Non-pigmented ciliary epithelial cell (primary cell): ENCODE data around the gene LPCAT2.

ENCODE experiments used
- DNase-seq: peaks from one replicate; pipeline ENCODE4 v3.0.0-alpha.2; 2010; ENCODE audit warnings: low read depth

The LPCAT2 gene

GRCh38 chr16:55503726-55504550 is 4.9 kb upstream of the LPCAT2 start:
- no peak for DNase-seq

DNA sequence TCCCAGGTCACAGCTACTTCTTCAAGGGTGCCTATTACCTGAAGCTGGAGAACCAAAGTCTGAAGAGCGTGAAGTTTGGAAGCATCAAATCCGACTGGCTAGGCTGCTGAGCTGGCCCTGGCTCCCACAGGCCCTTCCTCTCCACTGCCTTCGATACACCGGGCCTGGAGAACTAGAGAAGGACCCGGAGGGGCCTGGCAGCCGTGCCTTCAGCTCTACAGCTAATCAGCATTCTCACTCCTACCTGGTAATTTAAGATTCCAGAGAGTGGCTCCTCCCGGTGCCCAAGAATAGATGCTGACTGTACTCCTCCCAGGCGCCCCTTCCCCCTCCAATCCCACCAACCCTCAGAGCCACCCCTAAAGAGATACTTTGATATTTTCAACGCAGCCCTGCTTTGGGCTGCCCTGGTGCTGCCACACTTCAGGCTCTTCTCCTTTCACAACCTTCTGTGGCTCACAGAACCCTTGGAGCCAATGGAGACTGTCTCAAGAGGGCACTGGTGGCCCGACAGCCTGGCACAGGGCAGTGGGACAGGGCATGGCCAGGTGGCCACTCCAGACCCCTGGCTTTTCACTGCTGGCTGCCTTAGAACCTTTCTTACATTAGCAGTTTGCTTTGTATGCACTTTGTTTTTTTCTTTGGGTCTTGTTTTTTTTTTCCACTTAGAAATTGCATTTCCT is 3.4 kb upstream of the LPCAT2 start:
- DNase-seq, result no peak

- no peak for DNase-seq
These were observed 2.8 kb upstream of the LPCAT2 start for GRCh38 chr16:55506083-55506482.

DNA sequence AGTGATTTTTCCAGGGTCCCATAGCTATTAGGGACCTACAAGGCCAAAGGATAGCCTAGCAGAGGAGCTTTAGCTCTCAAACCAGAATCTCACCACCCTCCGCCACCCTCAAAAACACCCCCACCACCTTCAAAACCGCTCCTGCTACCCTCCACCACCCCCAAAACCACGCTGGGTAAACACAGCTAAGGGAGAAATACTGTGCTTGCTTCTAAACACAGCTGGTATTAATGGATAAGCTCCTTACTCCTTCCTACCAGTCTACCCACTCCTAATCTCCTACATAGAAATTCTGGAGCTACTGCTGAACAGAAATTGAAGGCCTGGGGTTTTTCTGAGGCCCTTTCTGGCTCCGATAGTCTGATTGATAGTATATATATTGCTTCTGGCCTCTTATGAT is 2.2 kb upstream of the LPCAT2 start:
- DNase-seq, result no peak

- no peak for DNase-seq
These were observed 476 bp upstream of the LPCAT2 start for GRCh38 chr16:55508271-55508921.

DNA sequence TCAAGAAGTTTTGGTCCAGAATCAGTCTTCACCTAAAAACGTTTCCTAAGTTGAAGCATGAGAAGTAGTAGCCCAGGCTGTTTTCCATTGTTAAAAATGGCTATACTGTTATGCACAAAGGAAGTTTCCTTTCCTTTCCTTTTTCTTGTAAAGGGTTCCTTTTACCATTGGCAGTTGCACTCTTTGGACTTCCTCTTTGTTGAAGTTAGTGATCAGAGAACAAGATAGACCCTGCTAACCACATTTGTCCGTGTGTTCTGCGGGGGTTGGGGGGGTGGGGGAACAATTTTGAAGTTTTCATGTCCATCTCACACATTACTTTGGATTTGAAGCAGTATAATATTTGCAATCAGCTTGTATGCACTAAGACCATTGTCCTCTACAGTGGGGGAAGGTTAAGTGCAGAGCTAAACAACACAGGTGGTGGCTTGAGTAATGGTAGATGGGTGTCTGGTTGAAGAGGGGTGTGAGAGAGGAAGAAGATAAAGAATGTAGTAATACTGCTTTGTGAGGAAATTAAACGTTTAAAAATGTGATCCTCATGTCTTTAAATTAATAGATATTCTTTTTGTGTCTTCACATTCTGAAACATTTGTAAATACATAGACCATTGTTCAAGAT is 1.4 kb downstream of the LPCAT2 start:
- DNase-seq, result no peak

DNA sequence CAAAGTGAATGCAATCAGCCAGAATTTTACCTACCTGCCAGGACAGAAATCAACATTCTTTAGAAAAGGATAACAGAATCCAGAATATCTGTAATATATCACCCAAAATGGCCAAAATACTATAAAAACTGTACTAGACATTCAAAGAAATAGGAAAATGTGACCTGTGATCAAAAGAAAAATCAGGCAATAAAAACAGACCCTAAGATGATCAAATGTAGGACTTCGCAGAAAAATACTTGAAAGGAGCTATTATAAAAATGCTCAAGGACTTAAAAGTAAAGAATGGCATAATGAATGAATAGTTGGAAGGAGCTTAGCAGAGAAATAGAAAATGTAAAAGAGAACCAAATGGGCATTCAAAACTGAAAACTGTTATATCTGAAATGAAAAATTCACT is 4.1 kb downstream of the LPCAT2 start:
- no peak for DNase-seq

GRCh38 chr16:55513616-55514015 is 4.7 kb downstream of the LPCAT2 start:
- no peak for DNase-seq

DNA sequence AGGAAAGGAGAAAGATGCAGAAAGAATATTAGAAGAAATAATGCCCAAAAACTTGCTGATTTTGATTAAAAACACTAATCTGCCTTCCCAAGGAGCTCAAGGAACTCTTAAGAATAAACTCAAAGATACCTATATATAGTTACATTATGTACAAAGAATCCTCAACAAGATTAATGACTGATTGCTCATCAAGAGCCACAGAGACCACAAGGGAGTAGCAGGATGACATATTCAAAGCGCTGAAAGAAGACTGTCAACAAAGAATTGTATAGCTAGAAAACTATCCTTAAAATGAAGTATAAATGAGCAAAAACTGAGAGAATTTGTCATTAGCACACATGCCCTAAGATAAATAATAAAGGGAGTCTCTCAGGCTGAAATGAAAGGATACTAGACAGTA is 6.2 kb downstream of the LPCAT2 start:
- DNase-seq, result no peak

DNA sequence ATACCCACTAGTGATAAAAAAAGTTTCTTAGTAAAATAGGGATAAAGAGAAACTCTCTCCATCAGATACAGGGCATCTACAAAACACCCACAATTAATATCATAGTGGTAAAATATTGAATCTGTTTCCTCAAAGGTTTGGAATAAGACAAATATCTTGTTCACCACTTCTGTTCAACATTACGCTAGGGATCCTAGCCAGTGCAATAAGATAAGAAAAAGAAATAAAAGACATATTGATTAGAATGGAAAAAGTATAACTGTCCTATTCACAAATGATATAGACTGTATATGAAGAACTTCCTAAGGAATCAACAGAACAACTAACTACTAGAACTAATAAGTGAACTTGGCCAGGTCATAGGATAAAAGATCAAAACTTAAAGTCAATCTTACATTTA is 12.9 kb downstream of the LPCAT2 start:
- DNase-seq, result no peak

DNA sequence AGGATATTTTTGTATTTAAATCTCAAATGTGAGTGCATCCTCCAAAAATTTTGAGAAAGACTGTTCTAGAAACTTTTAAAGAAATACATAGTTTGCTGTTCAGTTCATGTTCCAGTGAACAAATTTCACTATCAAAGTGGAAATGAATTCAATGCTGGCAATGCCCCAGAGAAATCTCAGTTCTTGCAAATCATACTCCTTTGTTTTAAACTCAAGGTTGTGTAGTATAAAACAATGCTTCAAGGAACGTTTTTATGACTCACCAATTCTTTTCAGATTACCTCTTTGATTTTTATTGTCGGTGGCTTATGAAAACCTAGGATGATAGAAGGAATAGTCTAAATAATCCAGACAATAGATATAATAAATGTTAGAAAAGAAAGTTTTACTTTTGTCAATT is 17.6 kb downstream of the LPCAT2 start:
- no peak for DNase-seq

DNA sequence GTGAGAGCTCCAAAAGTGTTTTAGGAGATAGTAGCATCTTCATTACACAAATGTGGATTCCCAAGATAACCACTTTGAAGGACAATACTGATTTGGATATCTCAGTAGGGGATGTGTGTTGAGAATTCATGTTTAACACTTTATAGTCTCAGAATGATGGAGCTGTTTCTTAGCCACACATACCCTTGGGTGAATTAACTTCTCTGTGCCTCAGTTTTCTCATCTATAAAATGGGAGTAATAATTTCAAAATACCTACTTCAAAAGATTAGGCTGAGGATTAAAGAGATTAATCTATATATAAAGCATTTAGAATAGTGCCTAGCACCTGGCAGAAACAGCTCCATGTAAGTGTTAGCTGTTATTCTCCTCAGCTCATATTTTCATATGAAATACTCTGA is 19.0 kb downstream of the LPCAT2 start:
- DNase-seq, result no peak

GRCh38 chr16:55529018-55529417 is 20.1 kb downstream of the LPCAT2 start:
- DNase-seq, result no peak

DNA sequence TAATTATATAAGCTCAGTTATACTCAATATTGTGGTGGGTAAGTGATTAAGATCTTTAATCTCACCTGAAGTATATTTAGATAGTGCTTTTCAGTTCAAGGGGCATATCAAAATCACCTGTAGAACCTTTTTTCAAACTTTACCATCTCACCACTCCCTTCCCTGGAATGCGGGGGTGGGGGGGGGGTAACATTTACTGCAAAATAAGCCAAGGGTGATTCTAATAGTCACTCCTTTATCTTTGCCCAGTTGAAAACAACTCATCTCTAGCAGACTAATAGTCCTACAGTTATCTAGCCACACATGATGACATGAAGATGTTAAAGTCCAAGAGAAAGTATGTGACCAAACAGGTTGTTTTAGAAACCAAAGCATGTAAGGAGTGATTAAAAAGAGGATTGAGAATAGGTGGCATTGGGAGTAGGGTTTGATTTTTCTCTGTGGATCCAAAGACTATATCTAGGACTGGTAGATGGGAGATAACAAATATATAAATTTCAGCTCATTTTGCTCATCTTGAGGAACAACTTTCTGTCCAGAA is 21.5 kb downstream of the LPCAT2 start:
- DNase-seq, result no peak

DNA sequence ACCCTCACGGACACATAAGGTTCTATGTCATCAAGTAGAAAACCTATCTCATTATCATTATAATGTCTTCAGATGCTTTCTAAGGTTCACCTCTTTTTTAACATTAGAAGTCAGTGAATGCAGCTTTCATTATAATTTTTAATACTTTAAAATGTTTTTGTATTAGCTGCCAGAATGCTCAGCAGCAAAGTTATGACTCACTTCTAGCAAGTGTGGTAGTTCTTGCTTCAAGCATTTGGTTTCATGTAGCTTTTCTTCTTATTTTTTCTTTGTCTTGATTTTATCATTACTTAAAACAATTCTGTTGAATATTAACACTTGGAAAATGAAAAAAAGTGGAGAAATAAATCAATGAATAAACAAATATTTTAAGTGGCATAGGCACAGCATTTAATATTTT is 23.4 kb downstream of the LPCAT2 start:
- DNase-seq, result no peak

DNA sequence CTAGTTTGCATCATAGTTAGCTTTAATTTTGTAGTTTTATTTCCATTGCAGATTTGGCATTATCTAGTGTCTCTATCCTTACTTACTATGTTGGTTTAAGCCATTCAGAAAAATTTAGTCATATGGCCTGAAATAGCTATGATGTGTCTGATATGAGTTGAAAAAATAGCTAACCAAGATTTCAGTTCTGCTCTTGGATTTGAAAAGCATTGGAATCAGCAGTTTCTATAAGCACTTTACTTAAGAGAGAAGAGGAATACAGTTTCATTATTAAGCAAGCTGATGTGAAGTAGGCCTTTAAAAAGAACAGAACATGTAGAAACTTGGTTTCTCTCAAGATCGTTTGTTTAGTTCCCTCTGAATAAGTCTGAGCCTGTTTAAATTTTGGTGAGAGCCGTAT is 25.9 kb downstream of the LPCAT2 start:
- no peak for DNase-seq

DNA sequence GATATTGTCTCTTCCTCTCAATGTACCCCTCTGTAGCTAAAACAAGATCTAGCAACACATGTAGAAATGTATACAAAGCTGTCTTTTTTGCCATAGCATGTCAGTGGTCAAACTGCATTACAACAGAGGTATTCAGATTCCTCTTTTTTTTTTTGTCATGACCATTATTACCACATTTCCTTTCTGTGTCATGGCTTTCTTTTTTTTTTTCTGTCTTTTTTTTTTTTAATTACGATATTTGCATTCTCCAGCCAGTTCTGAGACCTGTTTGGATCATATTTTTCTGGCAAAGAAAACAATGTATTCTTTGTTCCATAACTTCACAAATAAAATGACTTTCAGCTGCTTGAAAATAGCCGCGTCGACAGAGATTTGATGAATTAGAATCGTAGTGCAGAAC is 30.2 kb downstream of the LPCAT2 start:
- DNase-seq, result no peak

DNA sequence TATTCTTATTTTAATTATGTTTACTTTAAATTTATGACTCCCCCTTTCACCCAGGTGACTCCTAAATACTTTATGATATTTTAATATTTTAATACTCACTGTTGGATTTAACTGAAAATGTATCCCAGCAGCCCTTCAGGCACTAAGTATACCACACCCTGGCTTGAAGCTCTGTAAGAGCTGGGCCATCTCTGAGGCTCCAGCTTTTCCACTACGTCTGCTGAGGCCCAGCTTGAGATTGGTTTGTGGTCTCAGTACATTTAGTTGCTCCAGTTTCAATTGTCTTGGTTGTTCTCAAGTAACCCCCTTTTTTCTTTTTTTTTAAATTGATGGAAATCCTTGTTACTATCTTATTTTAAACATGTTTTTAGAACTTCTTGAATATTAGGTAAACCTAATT is 30.6 kb downstream of the LPCAT2 start:
- DNase-seq, result no peak

- no peak for DNase-seq
These were observed 31.3 kb downstream of the LPCAT2 start for GRCh38 chr16:55540221-55540620.

- no peak for DNase-seq
These were observed 33.7 kb downstream of the LPCAT2 start for GRCh38 chr16:55542459-55543082.

GRCh38 chr16:55543472-55543871 is 34.6 kb downstream of the LPCAT2 start:
- no peak for DNase-seq

DNA sequence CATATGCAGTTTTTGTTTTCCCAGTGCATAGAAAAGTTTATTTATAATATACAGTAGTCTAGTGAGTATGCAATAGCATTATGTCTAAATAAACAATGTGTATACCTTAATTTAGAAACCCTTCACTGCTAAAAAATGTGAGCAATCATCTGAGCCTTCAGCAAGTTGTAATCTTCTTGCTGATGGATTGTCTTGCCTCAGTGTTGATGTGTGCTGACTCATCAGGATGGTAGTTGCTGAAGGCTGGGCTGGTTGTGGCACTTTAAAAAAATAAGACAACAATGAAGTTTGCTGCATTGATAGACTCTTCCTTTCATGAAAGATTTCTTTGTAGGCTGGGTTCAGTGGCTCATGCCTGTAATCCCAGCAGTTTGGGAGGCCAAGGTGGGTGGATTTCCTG is 43.7 kb downstream of the LPCAT2 start:
- no peak for DNase-seq
